Muscle layer of duodenum (tissue), 2 donors: Measurements from ENCODE around the gene ASB9.
"Not testable (repeated sequence)": the region's sequence is repeated elsewhere in the genome, so short reads cannot be mapped to it uniquely, and the experiment has no call there.

Experiments used
- H3K27ac ChIP-seq: one replicate; pipeline ENCODE4 v1.7.0; 2013; ENCODE audit warnings: mild to moderate bottlenecking, low read length
- H3K27me3 ChIP-seq: one replicate; pipeline ENCODE4 v1.7.0; 2013; ENCODE audit warnings: low read depth, mild to moderate bottlenecking, control low read depth, low read length
- H3K36me3 ChIP-seq, 2 donors: one replicate each; pipeline ENCODE4 v1.7.0; 2013; ENCODE audit warnings: low read length in 2 of 2, control low read depth in 1 of 2, mild to moderate bottlenecking in 1 of 2; ENCODE audit not compliant: insufficient read depth in 2 of 2, control insufficient read depth in 1 of 2
- H3K4me1 ChIP-seq, 2 donors: one replicate each; pipeline ENCODE4 v1.7.0; 2013; ENCODE audit warnings: low read length in 2 of 2, mild to moderate bottlenecking in 2 of 2, control low read depth in 1 of 2, moderate library complexity in 1 of 2; ENCODE audit not compliant: insufficient read depth in 2 of 2, control insufficient read depth in 1 of 2
- H3K4me3 ChIP-seq, 2 donors: one replicate each; pipeline ENCODE4 v1.7.0; 2013; ENCODE audit warnings: low read length in 2 of 2, low read depth in 1 of 2, mild to moderate bottlenecking in 1 of 2
- H3K9me3 ChIP-seq, 2 donors: one replicate each; pipeline ENCODE4 v1.7.0; 2013; ENCODE audit warnings: low read length in 2 of 2, control low read depth in 1 of 2, mild to moderate bottlenecking in 1 of 2; ENCODE audit not compliant: control insufficient read depth in 1 of 2
- donor health status: healthy.

ASB9 gene, protein sequence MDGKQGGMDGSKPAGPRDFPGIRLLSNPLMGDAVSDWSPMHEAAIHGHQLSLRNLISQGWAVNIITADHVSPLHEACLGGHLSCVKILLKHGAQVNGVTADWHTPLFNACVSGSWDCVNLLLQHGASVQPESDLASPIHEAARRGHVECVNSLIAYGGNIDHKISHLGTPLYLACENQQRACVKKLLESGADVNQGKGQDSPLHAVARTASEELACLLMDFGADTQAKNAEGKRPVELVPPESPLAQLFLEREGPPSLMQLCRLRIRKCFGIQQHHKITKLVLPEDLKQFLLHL

DNA sequence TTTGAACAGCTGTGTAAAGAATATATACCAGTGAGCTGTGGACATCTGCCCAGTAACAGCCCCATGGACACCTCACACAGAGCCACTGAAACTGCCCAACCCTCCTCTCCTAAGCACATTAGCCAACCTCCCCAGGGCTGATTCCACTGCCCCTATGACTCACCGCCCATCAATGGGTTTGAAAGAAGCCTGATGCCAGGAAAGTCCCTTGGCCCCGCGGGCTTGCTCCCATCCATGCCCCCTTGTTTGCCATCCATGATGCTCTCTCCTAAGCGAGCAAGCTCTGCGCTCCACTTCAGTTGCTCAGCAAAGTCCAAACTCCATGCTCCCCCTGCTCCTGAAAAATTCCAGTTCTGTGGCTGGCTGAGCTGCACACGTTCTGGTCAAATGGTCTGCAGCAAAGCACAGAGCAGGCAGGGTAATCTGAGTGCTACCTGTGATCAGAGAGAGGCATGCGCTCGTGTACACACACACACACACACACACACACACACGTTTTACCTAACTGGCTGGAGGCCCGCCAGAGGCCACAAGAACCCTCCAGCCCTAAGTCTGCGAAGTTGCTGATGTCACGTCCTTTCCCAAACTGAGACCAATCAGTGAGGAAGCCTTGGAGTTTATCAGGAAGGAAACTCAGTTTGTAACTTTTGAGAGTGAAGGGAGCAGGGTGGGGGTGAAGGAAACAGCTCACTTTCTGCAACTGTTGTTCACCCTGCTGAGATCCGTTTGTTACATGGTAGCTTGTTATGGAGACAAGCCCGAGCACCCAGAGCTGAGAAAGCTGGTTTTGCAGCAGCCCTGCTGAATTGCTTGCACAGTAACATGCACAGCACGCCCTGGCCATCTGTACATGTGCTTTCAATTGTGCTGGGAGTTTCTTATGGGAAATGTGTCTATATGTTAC is at the start of gene ASB9:
Gene ASB9 (minus strand): TSS at position 466 of the 904 bp plus-strand sequence. CDS start 209 bp downstream, at position 257.
- Histone ChIP-seq H3K27ac (no peak within 1 kb of the TSS), H3K9me3 (no peaks in the 10 kb centered on the region), H3K4me1 (peaks cover 0 to 9% of the 10 kb centered on the region in 2 donors), H3K27me3 (no peaks in the 10 kb centered on the region), H3K4me3 (peak within 1 kb of the TSS; percentile 28 to 30), H3K36me3 (no peaks in the 10 kb centered on the region)

DNA sequence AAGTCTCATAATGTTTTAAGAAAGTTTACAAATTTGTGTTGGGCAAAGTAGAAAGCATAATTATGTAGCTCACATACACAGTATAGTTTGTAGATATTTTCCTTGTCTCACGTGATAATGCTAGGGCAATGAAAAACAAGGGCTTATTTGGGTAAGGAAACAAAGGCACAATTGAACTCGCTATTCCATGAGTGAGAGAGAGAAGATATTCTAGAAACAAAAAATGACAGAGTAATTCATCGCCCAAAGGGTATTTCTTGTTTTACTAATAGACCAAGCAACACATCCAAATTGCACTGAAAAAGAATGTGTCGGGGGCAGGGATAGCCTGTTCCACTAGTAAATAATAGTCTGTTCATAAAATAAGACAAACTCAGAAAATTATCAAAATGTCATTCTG is 49.2 kb upstream of the ASB9 start:
- no peak overlapping the region for H3K4me3 ChIP-seq
- no peak overlapping the region for H3K27ac ChIP-seq

DNA sequence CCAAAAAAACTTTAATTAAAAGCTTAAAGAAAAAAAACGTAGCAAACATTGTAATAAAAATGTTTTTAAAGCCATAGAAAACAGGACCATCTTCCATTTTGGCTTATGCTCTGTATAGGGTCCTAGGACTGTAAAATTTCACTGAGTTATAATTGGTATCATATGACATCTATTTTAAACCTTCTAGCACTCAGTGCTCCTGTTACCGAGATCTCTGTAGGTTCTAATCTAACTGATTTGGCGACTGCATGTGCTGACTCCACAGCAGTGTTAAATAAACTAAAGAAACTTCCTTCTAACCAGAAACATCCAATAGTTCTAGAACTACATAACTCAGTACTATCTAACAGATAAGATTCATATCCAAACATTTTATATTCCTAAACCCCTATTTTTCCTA is 45.6 kb upstream of the ASB9 start, which contains the start of gene ASB11:
Gene ASB11 (minus strand): TSS at position 132 of the 400 bp plus-strand sequence. CDS start 35 bp downstream, at position 97.
- Histone ChIP-seq H3K27ac (no peak within 1 kb of the TSS), H3K4me1 (no peaks in the 10 kb centered on the region), H3K27me3 (no peaks in the 10 kb centered on the region), H3K9me3 (no peaks in the 10 kb centered on the region), H3K4me3 (no peak within 1 kb of the TSS), H3K36me3 (no peaks in the 10 kb centered on the region)

More for the DNA sequence above, 49.2 kb upstream of the ASB9 start:
- Histone ChIP-seq H3K4me1 (no peaks in the 10 kb centered on the region), H3K9me3 (no peaks in the 10 kb centered on the region), H3K36me3 (peaks cover 0 to 8% of the 10 kb centered on the region in 2 donors), H3K27me3 (no peaks in the 10 kb centered on the region)

DNA sequence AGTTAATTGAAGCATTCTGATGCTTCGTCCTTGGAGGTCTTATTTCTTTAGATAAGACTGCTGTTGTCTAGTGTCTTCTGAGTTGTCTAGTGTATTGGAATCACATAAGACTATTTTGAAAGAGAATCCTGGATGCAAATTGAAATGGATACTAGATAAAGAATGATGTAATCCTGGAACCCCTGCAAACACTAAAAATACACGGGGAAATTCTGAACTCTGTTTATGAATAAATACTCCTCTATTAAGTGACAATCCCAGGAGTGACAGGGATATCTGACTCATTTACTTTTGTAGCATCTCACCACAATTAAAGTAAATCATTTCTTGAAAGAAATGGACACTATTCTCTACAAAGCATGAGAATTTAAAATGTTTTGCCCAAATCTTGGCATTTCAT is 44.6 kb upstream of the ASB9 start:
- Histone ChIP-seq H3K27ac (no peak overlapping the region), H3K9me3 (no peaks in the 10 kb centered on the region), H3K36me3 (no peaks in the 10 kb centered on the region), H3K4me3 (no peak overlapping the region), H3K27me3 (no peaks in the 10 kb centered on the region), H3K4me1 (no peaks in the 10 kb centered on the region)

DNA sequence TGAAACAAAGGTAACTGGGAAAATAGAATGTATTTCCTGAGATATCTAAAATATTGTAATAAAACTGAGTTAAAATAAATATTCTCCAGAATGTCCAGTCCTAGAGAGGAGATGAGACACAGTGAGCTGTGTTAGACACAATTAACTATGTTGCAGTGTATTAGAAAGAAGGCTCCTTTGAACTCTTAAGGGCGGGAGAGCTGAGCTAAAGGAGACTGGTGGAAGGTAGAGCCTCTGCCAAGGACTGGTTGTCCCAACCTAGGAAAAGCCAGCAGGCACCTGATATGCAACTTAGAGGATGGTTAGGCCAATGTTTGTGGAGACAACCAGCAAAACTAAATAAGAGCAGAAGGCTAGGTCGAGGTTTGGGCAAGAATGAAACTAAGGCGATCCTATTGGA is 41.2 kb upstream of the ASB9 start:
- no peaks in the 10 kb centered on the region for H3K36me3 ChIP-seq
- H3K9me3 ChIP-seq, result no peaks in the 10 kb centered on the region
- no peak overlapping the region for H3K4me3 ChIP-seq
- no peak overlapping the region for H3K27ac ChIP-seq
- H3K4me1 ChIP-seq, result no peaks in the 10 kb centered on the region
- no peaks in the 10 kb centered on the region for H3K27me3 ChIP-seq

DNA sequence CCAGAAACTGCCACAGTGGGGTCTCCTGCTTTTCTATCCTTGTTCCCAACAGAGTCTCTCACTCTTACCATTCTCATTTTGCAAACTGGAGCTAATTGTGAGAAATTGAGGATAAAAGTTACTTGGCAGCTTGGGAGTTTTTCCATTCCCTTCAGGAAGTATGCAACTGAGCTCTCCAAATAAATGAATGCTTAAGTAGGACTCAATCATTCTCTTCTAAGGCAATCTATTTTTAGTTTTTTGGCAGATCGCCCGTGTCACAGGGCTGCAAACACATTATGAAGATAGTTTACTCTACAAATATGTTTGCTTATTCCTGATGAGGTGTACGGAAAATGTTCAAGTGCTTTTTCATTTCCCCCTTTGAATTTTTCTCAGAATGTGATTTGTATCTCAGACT is 40.2 kb upstream of the ASB9 start:
- Histone ChIP-seq H3K4me1 (no peaks in the 10 kb centered on the region), H3K36me3 (no peaks in the 10 kb centered on the region), H3K27me3 (no peaks in the 10 kb centered on the region), H3K4me3 (no peak overlapping the region), H3K9me3 (no peaks in the 10 kb centered on the region), H3K27ac (no peak overlapping the region)

DNA sequence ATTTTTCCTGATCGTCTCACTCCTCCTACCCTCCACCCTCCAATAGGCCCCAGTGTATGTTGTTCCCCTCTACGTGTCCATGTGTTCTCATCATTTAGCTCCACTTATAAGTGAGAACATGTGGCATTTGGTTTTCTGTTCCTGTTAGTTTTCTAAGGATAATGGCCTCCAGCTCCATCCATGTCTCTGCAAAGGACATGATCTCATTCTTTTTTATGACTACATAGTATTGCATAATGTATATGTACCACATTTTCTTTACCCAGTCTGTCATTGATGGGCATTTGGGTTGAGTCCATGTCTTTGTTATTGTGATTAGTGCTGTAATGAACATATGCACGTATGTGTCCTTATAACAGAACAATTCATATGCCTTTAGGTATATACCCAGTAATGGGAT is 36.0 kb upstream of the ASB9 start:
- H3K9me3 ChIP-seq, H3K27ac ChIP-seq, H3K36me3 ChIP-seq, H3K4me3 ChIP-seq, H3K4me1 ChIP-seq, H3K27me3 ChIP-seq: not testable (repeated sequence)

DNA sequence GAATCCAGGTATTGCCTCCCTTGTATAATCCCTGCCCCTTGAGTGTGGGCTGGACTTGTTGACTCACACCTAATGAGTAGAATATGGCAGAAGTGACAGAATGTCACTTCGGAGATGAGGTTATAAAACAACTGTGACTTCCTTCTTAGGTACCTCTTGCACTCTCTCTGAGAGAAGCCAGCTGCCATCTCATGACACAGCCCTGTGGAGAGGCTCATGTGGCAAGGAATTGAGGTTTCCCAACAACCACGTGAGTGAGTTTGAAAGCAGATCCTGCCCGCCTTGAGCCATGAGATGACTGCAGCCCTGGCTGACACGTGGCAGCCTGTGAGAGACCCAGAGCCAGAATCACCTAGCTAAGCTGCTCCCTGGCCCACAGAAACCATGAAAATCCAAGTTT is 32.0 kb upstream of the ASB9 start:
- no peak overlapping the region for H3K27ac ChIP-seq
- H3K9me3 ChIP-seq, result no peaks in the 10 kb centered on the region
- H3K4me3 ChIP-seq, result no peak overlapping the region
- no peaks in the 10 kb centered on the region for H3K27me3 ChIP-seq
- H3K36me3 ChIP-seq, result no peaks in the 10 kb centered on the region
- no peaks in the 10 kb centered on the region for H3K4me1 ChIP-seq

DNA sequence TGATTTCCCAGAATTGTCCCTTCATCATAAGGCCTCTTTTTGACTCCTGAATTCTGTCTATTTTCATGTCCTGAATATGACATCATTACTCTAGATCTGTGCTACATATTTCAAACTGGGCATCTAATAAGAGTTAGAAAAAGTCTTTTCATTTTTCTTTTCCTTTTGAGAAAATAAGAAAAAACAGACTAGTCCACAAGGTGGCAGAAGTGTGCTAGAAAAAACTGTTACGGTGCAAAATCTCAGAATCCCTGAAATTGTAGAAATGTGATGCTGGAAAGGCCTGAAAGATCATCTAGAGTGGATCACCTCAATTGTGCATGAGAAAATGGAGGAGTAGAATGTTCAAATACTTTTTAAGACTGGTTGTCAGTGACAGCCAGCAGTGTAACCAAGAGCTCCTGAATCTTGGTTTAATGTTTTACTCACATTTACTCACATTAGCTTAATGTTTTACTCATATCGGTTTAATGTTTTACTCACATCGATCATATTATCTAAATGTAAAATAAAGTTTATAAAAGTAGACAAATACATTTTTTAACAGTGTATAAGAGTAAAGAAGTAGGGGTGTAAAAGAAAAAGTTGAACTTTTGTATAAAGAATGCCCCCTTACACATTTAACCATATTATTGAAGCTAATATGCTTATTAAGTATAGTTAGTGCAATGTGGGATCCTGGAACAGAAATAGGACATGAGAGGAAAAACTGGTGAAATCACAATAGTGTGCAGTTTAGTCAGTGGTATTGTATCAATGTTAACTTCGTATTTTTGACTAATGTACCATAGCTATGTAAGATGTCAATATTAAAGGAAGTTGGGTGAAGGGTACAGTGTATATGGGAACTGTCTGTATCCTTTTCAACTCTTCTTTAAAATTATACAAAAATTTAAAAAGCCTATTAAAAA is 30.3 kb upstream of the ASB9 start:
- Histone ChIP-seq H3K9me3 (no peaks in the 10 kb centered on the region), H3K4me3 (no peak overlapping the region), H3K27ac (no peak overlapping the region), H3K36me3 (no peaks in the 10 kb centered on the region), H3K4me1 (no peaks in the 10 kb centered on the region), H3K27me3 (no peaks in the 10 kb centered on the region)

DNA sequence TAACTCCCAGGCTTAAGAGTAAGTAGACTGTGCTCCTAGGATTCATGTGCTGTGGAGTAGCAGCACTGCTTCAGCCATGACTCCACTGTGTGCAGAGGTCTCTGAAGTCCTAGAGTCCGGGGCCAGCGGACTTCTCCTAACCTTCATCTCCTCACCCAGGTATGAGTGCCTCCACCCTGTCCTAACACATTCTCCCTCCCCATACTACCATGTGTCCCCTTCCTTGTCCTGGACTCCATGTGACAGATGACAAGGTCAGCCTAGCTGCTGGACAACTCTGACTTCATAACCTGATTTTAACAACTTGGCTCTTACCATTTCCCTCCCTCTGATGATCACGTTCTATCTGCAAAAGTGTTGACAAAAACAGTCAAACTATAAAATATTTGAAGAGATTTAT is 28.9 kb upstream of the ASB9 start:
- no peaks in the 10 kb centered on the region for H3K36me3 ChIP-seq
- H3K4me3 ChIP-seq, result no peak overlapping the region
- no peaks in the 10 kb centered on the region for H3K4me1 ChIP-seq
- peak overlapping the region; percentile 39 for H3K27ac ChIP-seq
- no peaks in the 10 kb centered on the region for H3K27me3 ChIP-seq
- H3K9me3 ChIP-seq, result no peaks in the 10 kb centered on the region

DNA sequence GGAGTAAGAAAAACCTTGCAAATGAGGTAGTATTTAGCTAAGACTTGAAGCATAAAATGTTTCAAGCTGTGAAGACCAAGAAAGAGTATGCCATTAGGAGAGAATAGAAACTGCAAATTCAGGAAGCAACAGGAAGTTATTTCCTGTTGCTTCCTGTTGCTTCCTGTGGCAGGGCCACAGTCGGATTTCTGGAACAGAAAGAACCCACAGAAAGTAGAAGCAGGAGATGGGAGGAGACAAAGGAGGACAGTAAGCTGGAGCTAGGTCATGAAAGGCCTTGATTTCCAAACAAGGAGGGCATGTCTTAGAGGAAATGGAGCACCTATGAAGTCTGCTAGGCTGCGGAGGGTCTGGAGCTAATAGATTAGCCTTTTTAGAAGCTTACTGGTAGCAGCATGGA is 28.3 kb upstream of the ASB9 start:
- Histone ChIP-seq H3K36me3 (no peaks in the 10 kb centered on the region), H3K4me1 (no peaks in the 10 kb centered on the region), H3K27me3 (no peaks in the 10 kb centered on the region), H3K27ac (peak overlapping the region; percentile 39), H3K4me3 (no peak overlapping the region), H3K9me3 (no peaks in the 10 kb centered on the region)
